HepG2 (cell line): Measurements from ENCODE around the gene TBC1D16. TPM values are rescaled to one million over a fixed set of nuclear protein-coding genes. Genes with fewer than 3 reads are reported as not detected.

Experiments used
- CBX2 ChIP-seq, 2 experiments: fragments of 200-600 bp in 1 of 2; sonication (generic); formaldehyde crosslinking in 1 of 2; IDR thresholded peaks; 2 replicates each; pipeline versions ENCODE4 v1.7.0 to v1.8.1; 2018 to 2022; ENCODE audit warnings: low read depth in 2 of 2, low read length in 1 of 2, mild to moderate bottlenecking in 1 of 2, missing genetic modification reagents in 1 of 2
- DPF2 ChIP-seq: sonication (generic); formaldehyde crosslinking; IDR thresholded peaks from 2 replicates; pipeline ENCODE4 v1.4.0; 2020; ENCODE audit warnings: mild to moderate bottlenecking, low read depth, missing genetic modification reagents, borderline replicate concordance
- EED ChIP-seq: sonication (generic); formaldehyde crosslinking; IDR thresholded peaks from 2 replicates; pipeline ENCODE4 v1.5.0; 2020; ENCODE audit warnings: mild to moderate bottlenecking, missing genetic modification reagents
- ELF4 ChIP-seq: sonication (generic); formaldehyde crosslinking; IDR thresholded peaks from 2 replicates; pipeline ENCODE4 v1.5.0; 2020; ENCODE audit warnings: missing genetic modification reagents, mild to moderate bottlenecking, moderate library complexity, borderline replicate concordance
- FIP1L1 ChIP-seq: fragments of 200-400 bp; formaldehyde crosslinking; IDR thresholded peaks from 2 replicates; pipeline ENCODE4 v1.6.1; 2018; ENCODE audit warnings: low read depth, mild to moderate bottlenecking, low read length, moderate library complexity, borderline replicate concordance; ENCODE audit not compliant: insufficient read depth
- FOSL2 ChIP-seq: sonication (generic); formaldehyde crosslinking; IDR thresholded peaks from 2 replicates; pipeline ENCODE4 v1.4.0; 2020; ENCODE audit warnings: missing genetic modification reagents
- GTF3A ChIP-seq: sonication (generic); formaldehyde crosslinking; conservative IDR thresholded peaks from 2 replicates; pipeline ENCODE4 v1.4.0; 2020; ENCODE audit warnings: mild to moderate bottlenecking, missing genetic modification reagents
- NFIB ChIP-seq: sonication (generic); formaldehyde crosslinking; IDR thresholded peaks from 2 replicates; pipeline ENCODE4 v1.9.0; 2021; ENCODE audit warnings: missing genetic modification reagents, mild to moderate bottlenecking, borderline replicate concordance
- REL ChIP-seq: sonication (generic); formaldehyde crosslinking; conservative IDR thresholded peaks from 2 replicates; pipeline ENCODE4 v1.8.0; 2022; ENCODE audit warnings: mild to moderate bottlenecking, missing genetic modification reagents, moderate library complexity
- REPIN1 ChIP-seq: sonication (generic); formaldehyde crosslinking; IDR thresholded peaks from 2 replicates; pipeline ENCODE4 v1.8.0; 2022; ENCODE audit warnings: missing genetic modification reagents, low read depth, mild to moderate bottlenecking, borderline replicate concordance
- SIX1 ChIP-seq: sonication (generic); formaldehyde crosslinking; IDR thresholded peaks from 2 replicates; pipeline ENCODE4 v1.4.0; 2020; ENCODE audit warnings: missing genetic modification reagents, borderline replicate concordance
- STAG1 ChIP-seq: sonication (generic); formaldehyde crosslinking; IDR thresholded peaks from 2 replicates; pipeline ENCODE4 v1.4.0; 2020; ENCODE audit warnings: missing genetic modification reagents
- TBL1XR1 ChIP-seq: fragments of 150-350 bp; IDR thresholded peaks from 2 replicates; pipeline ENCODE4 v1.6.1; 2014; ENCODE audit warnings: borderline replicate concordance, low read length; ENCODE audit not compliant: partially characterized antibody
- YEATS4 ChIP-seq: sonication (generic); formaldehyde crosslinking; IDR thresholded peaks from 2 replicates; pipeline ENCODE4 v1.4.0; 2020; ENCODE audit warnings: missing genetic modification reagents, borderline replicate concordance
- ZNF557 ChIP-seq: sonication (generic); formaldehyde crosslinking; IDR thresholded peaks from 2 replicates; pipeline ENCODE4 v1.4.0; 2020; ENCODE audit warnings: missing genetic modification reagents
- ZNF746 ChIP-seq: sonication (generic); formaldehyde crosslinking; IDR thresholded peaks from 2 replicates; pipeline ENCODE4 v1.8.0; 2022; ENCODE audit warnings: mild to moderate bottlenecking, missing genetic modification reagents
- ZSCAN22 ChIP-seq: sonication (generic); formaldehyde crosslinking; IDR thresholded peaks from 2 replicates; pipeline ENCODE4 v1.4.0; 2020; ENCODE audit warnings: mild to moderate bottlenecking, missing genetic modification reagents
- polyA plus RNA-seq, 8 experiments: library from polyadenylated mRNA; depleted of rRNA in 3 of 8; stranded (reverse) in 7 of 8; unstranded in 1 of 8; fragments of >200 nt; fragmentation: Illumina TruSeq in 4 of 8; extraction: Trizol in 4 of 8; gene quantifications; 2 replicates each; pipeline versions ENCODE4 v1.2.1 to v1.2.3, GENCODE V29; 2011 to 2016; ENCODE audit warnings: low read depth in 4 of 8, missing spikeins in 1 of 8, mixed read lengths in 1 of 8; ENCODE audit not compliant: insufficient read depth in 1 of 8
- total RNA-seq, 5 experiments: library from RNA; depleted of rRNA; stranded (reverse); fragments of >200 nt; fragmentation: Illumina TruSeq; extraction: Trizol; gene quantifications; 2 replicates each; pipeline ENCODE4 v1.2.3, GENCODE V29; 2016; ENCODE audit warnings: low read depth in 1 of 5
- TF ChIP-seq, protein P1 (sequence below): sonication (generic); formaldehyde crosslinking; IDR thresholded peaks from 2 replicates; pipeline ENCODE4 v1.4.0; 2020; ENCODE audit warnings: mild to moderate bottlenecking, missing genetic modification reagents
- TF ChIP-seq, protein P2 (sequence below): IDR thresholded peaks from 2 replicates; pipeline ENCODE4 v1.6.1; 2018; ENCODE audit warnings: missing genetic modification reagents
- TF ChIP-seq, protein P3 (sequence below): sonication (generic); formaldehyde crosslinking; IDR thresholded peaks from 2 replicates; pipeline ENCODE4 v1.5.0; 2020; ENCODE audit warnings: missing genetic modification reagents
- TF ChIP-seq, protein P4 (sequence below): sonication (generic); formaldehyde crosslinking; IDR thresholded peaks from 2 replicates; pipeline ENCODE4 v1.8.1; 2023; ENCODE audit warnings: mild to moderate bottlenecking, missing genetic modification reagents
- TF ChIP-seq, protein P5 (sequence below): sonication (generic); formaldehyde crosslinking; IDR thresholded peaks from 2 replicates; pipeline ENCODE4 v1.5.0; 2020; ENCODE audit warnings: mild to moderate bottlenecking, low read depth, missing genetic modification reagents, borderline replicate concordance
- TF ChIP-seq, protein P6 (sequence below): sonication (generic); formaldehyde crosslinking; IDR thresholded peaks from 2 replicates; pipeline ENCODE4 v1.4.0; 2020; ENCODE audit warnings: low read depth, mild to moderate bottlenecking, missing genetic modification reagents

TBC1D16 gene
- total and polyA plus RNA-seq, 2 of the 13 experiments (the other 11 are each of a cell fraction or from before 2014, with no cell fraction given), result 14.9 to 24.9 TPM

DNA sequence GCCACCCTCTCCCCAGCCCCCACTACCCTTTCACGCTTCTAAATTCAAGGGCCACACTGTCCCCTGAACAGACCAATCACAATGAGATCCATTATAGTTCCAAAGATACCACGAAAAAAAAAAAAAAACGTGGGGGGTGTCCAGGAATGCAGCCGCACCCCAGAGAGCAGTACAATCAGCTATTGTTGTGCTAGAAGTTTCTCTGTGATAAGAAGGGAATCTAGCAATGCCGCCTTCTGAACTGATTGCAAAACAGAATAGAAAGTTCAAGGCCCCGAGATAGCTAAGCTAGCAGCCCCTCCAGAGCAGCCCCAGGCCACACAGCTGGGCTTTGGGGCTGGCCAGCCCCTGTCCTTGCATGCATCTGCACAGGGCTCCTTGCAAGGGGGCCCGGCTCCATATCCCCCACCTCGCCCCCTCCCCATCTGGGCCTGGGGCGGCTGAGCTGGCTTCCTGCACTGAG is 109.5 kb downstream of the TBC1D16 start (continued):
- TF ChIP-seq SIX1, result peak; percentile 44; the same call in 1 of the 2 replicates
- no peak for TF ChIP-seq NFIB (CRISPR knock-in tag)
- no peak for TF ChIP-seq REL
- no peak for TF ChIP-seq STAG1 (CRISPR knock-in tag)
- no peak for TF ChIP-seq ZSCAN22 (CRISPR knock-in tag)
- TF ChIP-seq DPF2 (CRISPR knock-in tag), result peak; percentile 92
- TF ChIP-seq, protein P1, sequence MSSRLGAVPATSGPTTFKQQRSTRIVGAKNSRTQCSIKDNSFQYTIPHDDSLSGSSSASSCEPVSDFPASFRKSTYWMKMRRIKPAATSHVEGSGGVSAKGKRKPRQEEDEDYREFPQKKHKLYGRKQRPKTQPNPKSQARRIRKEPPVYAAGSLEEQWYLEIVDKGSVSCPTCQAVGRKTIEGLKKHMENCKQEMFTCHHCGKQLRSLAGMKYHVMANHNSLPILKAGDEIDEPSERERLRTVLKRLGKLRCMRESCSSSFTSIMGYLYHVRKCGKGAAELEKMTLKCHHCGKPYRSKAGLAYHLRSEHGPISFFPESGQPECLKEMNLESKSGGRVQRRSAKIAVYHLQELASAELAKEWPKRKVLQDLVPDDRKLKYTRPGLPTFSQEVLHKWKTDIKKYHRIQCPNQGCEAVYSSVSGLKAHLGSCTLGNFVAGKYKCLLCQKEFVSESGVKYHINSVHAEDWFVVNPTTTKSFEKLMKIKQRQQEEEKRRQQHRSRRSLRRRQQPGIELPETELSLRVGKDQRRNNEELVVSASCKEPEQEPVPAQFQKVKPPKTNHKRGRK, result no peak
- TF ChIP-seq ZNF746 (CRISPR knock-in tag), result peak; percentile 29; the same call in 1 of the 2 replicates
- TF ChIP-seq REPIN1 (CRISPR knock-in tag), result no peak
- TF ChIP-seq, protein P2, sequence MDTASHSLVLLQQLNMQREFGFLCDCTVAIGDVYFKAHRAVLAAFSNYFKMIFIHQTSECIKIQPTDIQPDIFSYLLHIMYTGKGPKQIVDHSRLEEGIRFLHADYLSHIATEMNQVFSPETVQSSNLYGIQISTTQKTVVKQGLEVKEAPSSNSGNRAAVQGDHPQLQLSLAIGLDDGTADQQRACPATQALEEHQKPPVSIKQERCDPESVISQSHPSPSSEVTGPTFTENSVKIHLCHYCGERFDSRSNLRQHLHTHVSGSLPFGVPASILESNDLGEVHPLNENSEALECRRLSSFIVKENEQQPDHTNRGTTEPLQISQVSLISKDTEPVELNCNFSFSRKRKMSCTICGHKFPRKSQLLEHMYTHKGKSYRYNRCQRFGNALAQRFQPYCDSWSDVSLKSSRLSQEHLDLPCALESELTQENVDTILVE (CRISPR knock-in tag), result no peak
- no peak for TF ChIP-seq TBL1XR1
- peak; percentile 39 for TF ChIP-seq FOSL2 (CRISPR knock-in tag)
- TF ChIP-seq YEATS4 (CRISPR knock-in tag), result no peak; the same call in 1 of the 2 replicates
- TF ChIP-seq GTF3A (CRISPR knock-in tag), result no peak
- TF ChIP-seq, protein P3, sequence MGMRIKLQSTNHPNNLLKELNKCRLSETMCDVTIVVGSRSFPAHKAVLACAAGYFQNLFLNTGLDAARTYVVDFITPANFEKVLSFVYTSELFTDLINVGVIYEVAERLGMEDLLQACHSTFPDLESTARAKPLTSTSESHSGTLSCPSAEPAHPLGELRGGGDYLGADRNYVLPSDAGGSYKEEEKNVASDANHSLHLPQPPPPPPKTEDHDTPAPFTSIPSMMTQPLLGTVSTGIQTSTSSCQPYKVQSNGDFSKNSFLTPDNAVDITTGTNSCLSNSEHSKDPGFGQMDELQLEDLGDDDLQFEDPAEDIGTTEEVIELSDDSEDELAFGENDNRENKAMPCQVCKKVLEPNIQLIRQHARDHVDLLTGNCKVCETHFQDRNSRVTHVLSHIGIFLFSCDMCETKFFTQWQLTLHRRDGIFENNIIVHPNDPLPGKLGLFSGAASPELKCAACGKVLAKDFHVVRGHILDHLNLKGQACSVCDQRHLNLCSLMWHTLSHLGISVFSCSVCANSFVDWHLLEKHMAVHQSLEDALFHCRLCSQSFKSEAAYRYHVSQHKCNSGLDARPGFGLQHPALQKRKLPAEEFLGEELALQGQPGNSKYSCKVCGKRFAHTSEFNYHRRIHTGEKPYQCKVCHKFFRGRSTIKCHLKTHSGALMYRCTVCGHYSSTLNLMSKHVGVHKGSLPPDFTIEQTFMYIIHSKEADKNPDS (CRISPR knock-in tag), result no peak
- no peak for TF ChIP-seq ZNF557
- TF ChIP-seq FIP1L1, result no peak
- TF ChIP-seq ELF4, result no peak
- TF ChIP-seq, protein P4, sequence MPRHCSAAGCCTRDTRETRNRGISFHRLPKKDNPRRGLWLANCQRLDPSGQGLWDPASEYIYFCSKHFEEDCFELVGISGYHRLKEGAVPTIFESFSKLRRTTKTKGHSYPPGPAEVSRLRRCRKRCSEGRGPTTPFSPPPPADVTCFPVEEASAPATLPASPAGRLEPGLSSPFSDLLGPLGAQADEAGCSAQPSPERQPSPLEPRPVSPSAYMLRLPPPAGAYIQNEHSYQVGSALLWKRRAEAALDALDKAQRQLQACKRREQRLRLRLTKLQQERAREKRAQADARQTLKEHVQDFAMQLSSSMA (CRISPR knock-in tag), result no peak
- no peak for TF ChIP-seq EED (CRISPR knock-in tag)
- TF ChIP-seq, protein P5, sequence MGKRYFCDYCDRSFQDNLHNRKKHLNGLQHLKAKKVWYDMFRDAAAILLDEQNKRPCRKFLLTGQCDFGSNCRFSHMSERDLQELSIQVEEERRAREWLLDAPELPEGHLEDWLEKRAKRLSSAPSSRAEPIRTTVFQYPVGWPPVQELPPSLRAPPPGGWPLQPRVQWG (CRISPR knock-in tag), result no peak
- TF ChIP-seq CBX2 (IDR thresholded peaks at IDR 0.05; ENCODE audit: low read depth, low read length), result no peak
- no peak for TF ChIP-seq CBX2 (CRISPR knock-in tag; IDR thresholded peaks at IDR 0.05; ENCODE audit: low read depth)
- TF ChIP-seq, protein P6, sequence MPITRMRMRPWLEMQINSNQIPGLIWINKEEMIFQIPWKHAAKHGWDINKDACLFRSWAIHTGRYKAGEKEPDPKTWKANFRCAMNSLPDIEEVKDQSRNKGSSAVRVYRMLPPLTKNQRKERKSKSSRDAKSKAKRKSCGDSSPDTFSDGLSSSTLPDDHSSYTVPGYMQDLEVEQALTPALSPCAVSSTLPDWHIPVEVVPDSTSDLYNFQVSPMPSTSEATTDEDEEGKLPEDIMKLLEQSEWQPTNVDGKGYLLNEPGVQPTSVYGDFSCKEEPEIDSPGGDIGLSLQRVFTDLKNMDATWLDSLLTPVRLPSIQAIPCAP (CRISPR knock-in tag), result no peak
